Stimulated activated CD8-positive, alpha-beta memory T cell treated with anti-CD3 and anti-CD28 coated beads, Interleukin-15, amount 100 ng/mL, for 1 hour (primary cell): Measurements from ENCODE around the gene RNF126.
"Not testable (repeated sequence)": the region's sequence is repeated elsewhere in the genome, so short reads cannot be mapped to it uniquely, and the experiment has no call there.

Experiments used
- DNase-seq: peaks from one replicate; pipeline ENCODE4 v3.0.0-alpha.2; 2020; ENCODE audit warnings: low read depth

The RNF126 gene

DNA sequence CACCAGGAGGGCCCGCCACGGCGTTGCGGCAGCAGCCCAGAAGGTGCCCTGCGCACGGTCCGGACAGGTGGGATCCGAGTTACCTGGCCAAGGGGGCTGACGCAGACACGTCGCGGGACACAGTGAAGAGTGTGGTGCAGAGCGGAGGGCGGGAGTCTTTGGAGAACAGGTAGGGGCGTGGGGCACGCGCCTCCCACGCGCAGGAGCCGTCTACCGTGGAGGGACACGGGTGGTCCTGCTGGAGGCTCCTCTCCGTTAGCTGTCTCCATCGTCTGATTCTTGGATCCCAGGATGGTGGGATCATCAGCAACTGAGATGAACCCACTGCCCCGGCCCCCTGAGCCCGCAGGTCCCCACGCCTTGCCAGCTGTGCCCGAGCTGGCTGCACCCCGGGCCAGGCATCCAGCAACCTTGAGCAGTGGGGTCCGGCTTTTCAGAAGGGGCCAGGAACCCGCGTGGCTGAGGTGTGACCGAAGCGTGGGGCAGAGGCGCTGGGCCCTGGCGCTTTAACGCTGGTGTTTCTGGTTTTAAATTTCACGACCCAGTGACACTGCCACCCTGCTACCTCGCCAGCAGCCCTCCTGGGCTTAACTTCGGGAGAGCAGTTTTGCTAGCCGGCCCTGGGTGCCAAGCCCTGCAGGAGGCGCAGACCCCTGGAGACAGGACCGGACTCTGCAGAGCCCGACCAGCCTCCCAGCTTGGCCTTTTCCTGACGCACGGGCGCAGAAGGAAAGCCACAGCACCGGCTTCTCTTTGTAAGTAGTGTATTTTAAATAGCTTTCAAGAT lies 16.0 kb downstream of the RNF126 start:
- DNase-seq, result no peak

GRCh38 chr19:645912-646778 lies 16.9 kb downstream of the RNF126 start:
- DNase-seq, result no peak

DNA sequence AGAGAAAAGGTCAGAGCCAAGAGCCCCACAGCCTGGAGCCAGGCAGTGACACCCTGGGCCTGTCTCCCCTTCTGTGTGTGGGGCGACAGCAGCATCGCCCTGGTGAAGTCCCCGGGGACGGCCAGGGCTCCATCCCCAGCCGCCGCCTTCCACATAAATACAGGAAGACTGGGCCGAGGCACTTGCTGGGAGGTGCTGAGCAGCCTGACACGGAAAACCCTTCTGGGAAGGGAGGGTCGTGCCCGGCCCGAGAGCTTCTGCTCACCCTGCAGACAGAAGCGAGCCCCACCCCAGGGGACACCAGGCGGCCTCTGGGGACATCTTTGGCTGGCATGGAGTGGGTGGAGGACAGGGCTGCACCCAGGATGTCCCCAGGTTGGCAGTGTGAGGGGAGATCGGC lies 18.2 kb downstream of the RNF126 start:
- no peak for DNase-seq

GRCh38 chr19:644363-644762 lies 18.7 kb downstream of the RNF126 start:
- DNase-seq, result no peak

GRCh38 chr19:643736-644135 lies 19.3 kb downstream of the RNF126 start:
- DNase-seq, result no peak

DNA sequence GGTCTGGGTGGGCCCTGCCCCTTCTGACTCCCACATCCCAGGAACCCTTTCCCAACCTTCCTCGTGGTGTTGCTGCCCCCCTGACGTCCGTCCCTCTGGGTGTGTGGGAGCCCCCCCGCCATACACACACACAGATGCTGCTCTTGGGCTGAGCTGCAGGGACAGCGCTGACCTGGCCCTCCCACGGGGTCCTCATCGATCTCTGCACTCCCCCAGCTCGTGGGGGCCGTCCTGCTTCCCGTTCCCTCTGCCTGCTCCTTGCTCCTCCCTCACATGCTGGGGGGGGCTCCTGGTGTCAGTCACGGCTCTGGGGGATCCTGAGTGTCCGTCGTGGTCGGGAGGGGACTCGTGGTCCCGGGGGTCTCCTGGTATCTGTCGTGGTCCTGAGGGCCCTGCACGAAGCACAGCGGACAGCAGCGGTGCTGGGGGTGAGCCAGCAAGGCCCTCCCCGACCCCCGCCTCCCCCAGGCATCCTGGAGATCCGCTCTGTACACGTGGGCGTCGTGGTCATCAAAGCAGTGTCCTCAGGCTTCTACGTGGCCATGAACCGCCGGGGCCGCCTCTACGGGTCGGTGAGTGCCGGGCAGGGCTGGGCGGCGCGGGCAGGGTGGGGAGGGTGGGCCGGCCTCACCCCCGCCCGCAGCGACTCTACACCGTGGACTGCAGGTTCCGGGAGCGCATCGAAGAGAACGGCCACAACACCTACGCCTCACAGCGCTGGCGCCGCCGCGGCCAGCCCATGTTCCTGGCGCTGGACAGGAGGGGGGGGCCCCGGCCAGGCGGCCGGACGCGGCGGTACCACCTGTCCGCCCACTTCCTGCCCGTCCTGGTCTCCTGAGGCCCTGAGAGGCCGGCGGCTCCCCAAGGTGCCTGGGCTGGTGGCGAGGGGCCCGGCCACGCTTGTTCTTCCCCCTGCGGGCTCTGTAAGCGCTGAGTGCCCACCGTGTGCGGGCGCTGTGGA lies 20.0 kb downstream of the RNF126 start:
- DNase-seq, result no peak

DNA sequence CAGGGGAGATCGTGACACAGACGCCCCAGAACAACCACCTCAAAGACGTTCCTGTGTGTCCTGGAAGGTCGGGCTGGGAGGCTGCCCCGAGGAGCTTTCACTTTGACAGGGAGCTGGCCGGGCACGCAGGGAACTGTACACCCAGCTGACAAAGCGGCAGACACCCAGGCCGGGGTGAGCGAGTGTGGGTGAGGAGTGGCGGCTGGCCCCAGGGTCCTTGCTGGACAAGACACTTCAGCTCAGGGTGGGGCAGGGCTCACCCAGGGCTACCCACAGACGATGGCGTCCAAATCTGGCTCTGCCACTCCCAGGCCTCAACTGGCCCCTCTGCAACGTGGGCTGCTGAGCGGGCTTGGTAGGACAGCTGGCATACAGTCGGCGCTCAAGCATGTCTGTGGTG lies 21.3 kb downstream of the RNF126 start:
- no peak for DNase-seq

DNA sequence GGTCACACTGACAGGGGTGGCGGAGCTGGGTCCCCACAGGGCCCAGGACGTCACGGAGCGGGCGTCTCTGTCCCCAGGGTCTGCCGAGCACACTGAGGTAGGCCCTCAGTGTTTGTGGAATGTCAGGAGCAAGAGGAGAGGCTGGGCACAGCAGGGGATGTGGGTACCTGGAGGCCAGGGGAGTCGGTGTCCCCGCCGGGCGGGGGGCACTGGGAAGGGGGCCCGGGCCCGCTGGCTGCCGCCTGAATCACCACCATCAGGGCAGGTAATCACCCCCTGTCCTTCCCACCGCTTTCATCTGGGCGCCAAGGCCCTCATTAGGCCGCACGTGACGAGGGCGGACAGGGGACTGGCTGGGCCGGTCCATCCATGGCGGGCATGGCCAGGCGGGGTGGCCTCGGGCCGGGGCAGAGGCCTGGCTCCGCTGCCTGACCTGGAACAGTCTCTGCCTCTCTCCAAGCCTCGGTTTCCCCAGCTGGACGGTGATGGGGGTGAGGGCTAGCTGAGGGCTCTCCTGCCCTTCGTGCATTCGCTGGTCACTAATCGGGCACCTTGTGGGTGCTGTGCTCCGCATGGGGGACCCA lies 22.3 kb downstream of the RNF126 start:
- DNase-seq, result no peak

DNA sequence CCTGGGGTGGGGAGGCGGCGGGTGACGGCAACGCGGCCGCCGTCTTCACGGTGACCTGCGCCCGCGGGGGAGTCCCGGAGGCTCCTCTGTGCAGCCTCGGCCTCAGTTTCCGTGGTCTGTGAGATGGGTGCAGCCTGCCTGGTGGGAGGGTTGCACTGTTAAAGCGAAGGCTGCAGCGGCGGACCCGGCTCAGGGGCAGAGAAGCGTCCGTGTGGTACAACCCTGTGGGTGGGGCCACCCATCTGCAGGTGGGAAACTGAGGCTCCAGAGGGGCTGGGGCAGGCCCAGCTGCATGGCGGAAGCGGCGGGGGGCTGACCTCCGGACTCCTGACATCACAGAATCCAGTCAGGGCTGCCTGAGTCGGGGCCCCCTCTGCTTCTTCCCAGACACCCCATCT lies 22.9 kb downstream of the RNF126 start:
- DNase-seq, result no peak

- DNase-seq, result peak; percentile 91
Observed at GRCh38 chr19:639253-640160, 23.5 kb downstream of the RNF126 start, which contains the start of gene FGF22. Gene FGF22, plus strand, starts transcription at chr19:639879. Its CDS starts 47 bp downstream, at chr19:639926.

DNA sequence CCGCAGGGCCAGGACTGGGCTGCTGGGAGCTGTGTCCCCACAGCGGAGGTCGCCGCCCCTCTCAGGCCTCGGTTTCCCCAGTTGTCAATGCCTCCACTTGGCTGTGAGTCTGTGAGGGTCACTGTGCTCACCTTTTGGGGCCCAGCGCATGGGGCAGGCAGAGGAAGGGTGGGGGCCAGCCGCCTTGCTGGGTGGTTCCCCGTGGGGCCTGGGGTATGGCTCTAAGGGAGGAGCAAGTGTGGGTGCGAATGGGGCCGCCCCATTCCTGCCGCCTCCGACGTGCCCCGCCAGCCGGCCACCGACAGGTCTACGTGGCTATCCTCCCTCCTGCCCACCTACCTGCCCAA lies 24.1 kb downstream of the RNF126 start:
- no peak for DNase-seq

DNA sequence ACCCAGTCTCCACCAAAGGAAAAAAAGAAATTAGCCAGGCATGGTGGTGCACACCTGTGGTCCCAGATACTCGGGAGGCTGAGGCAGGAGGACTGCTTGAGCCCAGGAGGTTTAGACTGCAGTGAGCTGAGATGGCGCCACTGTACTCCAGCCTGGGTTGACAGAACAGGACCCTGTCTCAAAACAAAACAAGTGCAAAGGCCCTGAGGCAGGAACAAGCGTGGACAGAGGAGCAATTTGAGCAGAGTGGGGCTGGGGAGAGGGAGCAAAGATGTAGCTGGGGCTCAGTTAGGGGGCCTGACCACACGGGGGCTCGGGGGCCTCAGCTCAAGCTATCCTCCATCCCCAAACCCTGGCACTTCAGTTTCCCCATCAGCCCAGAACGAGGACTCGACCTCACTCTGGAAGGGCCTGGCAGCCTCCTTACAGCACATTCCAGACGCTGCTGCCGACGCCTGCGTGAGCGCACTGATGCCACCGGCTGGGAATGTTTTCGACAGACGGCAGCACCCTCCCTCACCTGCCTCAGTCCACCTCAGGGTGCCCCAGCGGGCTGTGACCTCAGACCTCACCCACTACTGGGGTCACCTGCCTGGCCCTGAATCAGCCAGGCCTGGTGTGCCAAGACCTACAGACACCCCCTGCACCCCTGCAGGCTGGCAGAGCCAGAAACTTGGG lies 27.9 kb downstream of the RNF126 start:
- DNase-seq, result no peak

DNA sequence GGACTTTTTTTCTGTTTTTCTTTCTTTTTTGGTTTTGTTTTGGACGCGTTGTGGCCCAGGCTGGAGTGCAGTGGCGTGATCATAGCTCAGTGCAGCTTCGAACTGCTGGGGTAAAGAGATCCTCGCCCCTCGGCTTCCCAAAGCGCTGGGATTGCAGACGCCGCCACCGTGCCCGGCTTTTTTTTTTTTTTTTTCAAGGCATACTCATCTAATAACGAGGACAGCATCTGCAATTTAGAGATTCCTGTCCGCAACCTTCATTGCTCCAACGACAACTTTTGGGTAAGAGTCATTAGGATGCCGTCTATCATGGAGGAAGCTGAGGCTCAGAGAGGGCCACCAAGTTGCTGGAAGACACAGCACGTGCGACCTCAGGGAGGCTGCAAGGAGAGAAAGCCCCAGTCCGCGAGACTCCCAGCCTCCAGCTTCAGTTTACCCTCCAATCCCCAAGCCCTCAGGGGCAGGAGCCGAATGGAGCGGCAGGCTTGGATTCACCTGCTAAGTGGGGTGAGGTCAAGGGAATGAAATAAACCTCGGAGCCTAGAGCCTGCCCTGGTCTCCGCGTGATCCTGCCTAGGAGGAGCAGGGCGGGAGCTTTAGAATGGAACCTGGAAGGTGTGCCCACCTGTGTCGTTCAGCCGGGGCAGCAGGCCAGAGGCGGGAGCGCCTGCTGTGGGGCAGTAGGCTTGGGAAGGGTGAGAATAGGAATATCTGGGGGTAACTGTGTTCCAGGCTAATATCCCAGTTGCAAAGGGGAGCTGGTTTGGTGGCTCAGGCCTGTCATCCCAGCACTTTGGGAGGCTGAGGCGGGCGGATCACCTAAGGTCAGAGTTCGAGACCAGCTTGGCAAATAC lies 29.0 kb downstream of the RNF126 start:
- no peak for DNase-seq

DNA sequence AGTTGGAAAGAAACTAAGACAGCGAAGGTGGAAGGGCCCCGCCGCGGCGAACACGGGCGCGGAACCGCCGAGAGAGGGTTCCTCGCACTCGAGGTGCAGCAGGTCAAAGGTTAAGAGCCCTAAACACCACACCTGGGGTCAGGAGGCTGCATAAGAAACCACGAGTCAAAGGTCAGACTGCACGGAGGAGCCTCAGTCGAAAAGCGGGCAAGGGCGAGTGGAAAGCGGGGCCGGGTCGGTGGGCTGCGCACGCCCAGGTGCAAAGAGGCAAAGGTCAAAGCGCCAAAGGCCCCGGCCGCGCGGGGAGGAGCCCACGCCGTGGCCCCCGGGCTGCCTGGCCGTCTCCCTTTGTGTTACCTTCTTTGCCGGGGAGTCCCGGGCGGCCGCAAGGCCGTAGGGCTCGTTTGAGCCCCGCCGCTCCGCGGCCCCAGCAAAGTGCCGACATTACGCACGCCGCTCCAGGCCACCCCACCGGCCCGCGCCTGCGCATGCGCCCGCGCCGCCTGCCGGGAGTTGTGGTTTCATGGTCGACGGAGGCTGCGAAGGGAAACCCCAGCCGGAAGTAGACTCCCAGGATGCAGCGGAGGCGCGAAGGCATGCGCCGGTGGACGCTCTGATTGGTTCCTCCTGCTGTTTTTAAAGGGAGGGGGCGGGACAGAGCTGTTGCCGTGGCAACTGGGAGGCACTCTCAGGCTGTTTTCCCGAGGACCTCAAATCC lies 29.8 kb downstream of the RNF126 start, which contains the start of gene POLRMT:
TSS of gene POLRMT (minus strand) at position 470 of the 718 bp plus-strand sequence. CDS start at position 445, 25 bp downstream.
- peak; percentile 87 for DNase-seq

DNA sequence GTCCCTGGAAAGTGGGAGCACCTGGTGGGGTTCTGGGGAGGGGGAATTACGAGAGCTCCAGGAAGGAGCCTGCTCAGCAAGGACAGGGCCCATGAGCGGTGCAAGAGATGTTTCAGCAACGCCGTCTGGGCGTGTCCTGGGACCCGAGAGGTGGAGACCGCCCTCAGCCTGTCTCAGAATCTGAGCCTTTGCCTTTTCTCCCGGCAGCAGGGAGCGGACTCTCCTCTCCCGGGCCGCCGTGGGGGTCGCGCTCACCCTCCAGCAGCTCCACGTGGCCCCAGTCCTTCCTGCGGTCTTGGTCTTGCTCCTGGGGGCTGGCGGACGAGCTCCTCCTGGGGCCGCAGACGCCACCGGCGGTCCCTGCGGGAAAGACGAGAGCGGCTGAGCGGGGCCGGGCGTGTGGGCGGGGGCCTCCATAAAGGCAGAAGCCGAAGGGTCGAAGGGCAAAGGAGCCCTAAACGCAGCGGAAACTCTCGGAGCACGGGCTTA lies 30.4 kb downstream of the RNF126 start:
- DNase-seq, result no peak

GRCh38 chr19:629961-630714 lies 32.9 kb downstream of the RNF126 start:
- no peak for DNase-seq

DNA sequence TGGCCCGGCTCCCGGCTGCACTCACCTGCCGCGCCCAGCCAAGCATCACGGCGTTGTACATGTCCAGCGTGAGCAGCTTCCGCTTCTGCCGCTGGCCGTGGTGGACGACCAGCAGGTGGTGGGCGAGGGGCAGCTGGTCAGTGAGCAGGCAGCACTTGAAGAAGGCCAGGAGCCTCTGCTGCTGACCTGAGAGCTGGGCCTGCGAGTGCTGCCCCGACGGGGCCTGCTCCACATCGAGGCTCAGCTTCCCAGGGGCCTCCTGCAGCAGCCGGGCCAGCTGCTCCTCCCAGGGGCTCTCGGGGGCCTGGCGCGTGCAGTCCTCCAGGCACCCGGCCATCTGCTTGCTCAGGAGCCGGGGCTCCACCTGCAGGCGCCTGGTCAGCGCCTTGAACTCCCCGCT lies 33.5 kb downstream of the RNF126 start:
- DNase-seq, result not testable (repeated sequence)
